HCT116 (cell line): ENCODE data around the gene FNDC3B. TPM values are rescaled to one million over a fixed set of nuclear protein-coding genes. Genes with fewer than 3 reads are reported as not detected.

Experiments used
- ATAC-seq: fragments of 200-7000 bp; cut with Tn5 transposase; 2 replicates; pipeline ENCODE4 v1.9.1; 2020; ENCODE audit warnings: mild to moderate bottlenecking, moderate library complexity
- BruUV-seq: library from RNA; stranded (reverse); fragments of 400-500 nt; replicated peaks from 2 replicates; lab custom pipeline; 2021; lab: Mats Ljungman, UMichigan
- CTCF ChIA-PET: fragments of 300-600 bp; sonication (Branson Sonifier 250); formaldehyde crosslinking; loops from one replicate; lab custom pipeline; 2021; ENCODE audit warnings: antibody characterized with exemption; lab: Charles Lee
- POLR2A ChIA-PET: fragments of 300-600, 350-600 bp; sonication (Branson Sonifier 250); formaldehyde crosslinking; loops from one replicate; lab custom pipeline; 2021; ENCODE audit warnings: antibody characterized with exemption; lab: Charles Lee
- RAD21 ChIA-PET, 2 experiments: fragments of 300-600 bp; sonication (Branson Sonifier 250); formaldehyde crosslinking; loops; one replicate each; lab custom pipeline; 2023; ENCODE audit warnings: low total read pairs in 2 of 2; ENCODE audit not compliant: uncharacterized antibody in 2 of 2, unreplicated experiment in 2 of 2, low non-redundant PET in 1 of 2; lab: Charles Lee
- DNase-seq: peaks from one replicate; pipeline ENCODE4 v3.0.0-alpha.2; 2010; ENCODE audit warnings: low read depth, low spot score
- H2AFZ ChIP-seq: fragments of 200-600 bp; shearing (Covaris generic), sonication (generic); 2 replicates; pipeline ENCODE4 v1.6.1; 2017; ENCODE audit warnings: low read depth, mixed run types, mixed read lengths, antibody characterized with exemption, low read length; ENCODE audit not compliant: poor library complexity, severe bottlenecking
- H3K27ac ChIP-seq: 2 replicates; pipeline ENCODE4 v1.5.1; 2012; ENCODE audit warnings: low read depth, low read length
- H3K27me3 ChIP-seq: fragments of 200-600 bp; sonication (generic); 2 replicates; pipeline ENCODE4 v1.6.1; 2016; ENCODE audit warnings: mixed run types, low read length, mixed read lengths; ENCODE audit not compliant: insufficient read depth
- H3K36me3 ChIP-seq, 2 experiments: fragments of 200-500 bp in 1 of 2; fragments of 200-600 bp in 1 of 2; sonication (Bioruptor generic) in 1 of 2; sonication (generic) in 1 of 2; 2 replicates each; pipeline versions ENCODE4 v1.5.1 to v1.6.1; 2014 to 2016; ENCODE audit warnings: low read length in 2 of 2, inconsistent platforms in 1 of 2, mixed read lengths in 1 of 2, mixed run types in 1 of 2; ENCODE audit not compliant: insufficient read depth in 2 of 2, control insufficient read depth in 1 of 2
- H3K4me1 ChIP-seq, 2 experiments: fragments of 200-600 bp in 1 of 2; sonication (generic) in 1 of 2; 2 replicates each; pipeline versions ENCODE4 v1.5.1 to v1.6.1; 2012 to 2017; ENCODE audit warnings: low read length in 2 of 2, inconsistent platforms in 1 of 2, mild to moderate bottlenecking in 1 of 2, mixed read lengths in 1 of 2, mixed run types in 1 of 2, moderate library complexity in 1 of 2; ENCODE audit not compliant: insufficient read depth in 2 of 2, control insufficient read depth in 1 of 2
- H3K4me2 ChIP-seq: fragments of 200-600 bp; sonication (generic); 2 replicates; pipeline ENCODE4 v1.6.1; 2017; ENCODE audit warnings: mixed run types, low read length, mixed read lengths
- H3K4me3 ChIP-seq, 2 experiments: fragments of 200-600 bp in 1 of 2; sonication (generic) in 1 of 2; replicated peaks in 1 of 2; 2 replicates each; pipeline ENCODE4 v1.5.1; 2011 to 2016; ENCODE audit warnings: low read length in 2 of 2, control low read depth in 1 of 2, low read depth in 1 of 2, mild to moderate bottlenecking in 1 of 2, mixed read lengths in 1 of 2, mixed run types in 1 of 2
- H3K79me2 ChIP-seq: fragments of 200-600 bp; sonication (generic); 2 replicates; pipeline ENCODE4 v1.6.1; 2017; ENCODE audit warnings: mild to moderate bottlenecking, mixed run types, low read length, moderate library complexity, mixed read lengths; ENCODE audit not compliant: insufficient read depth
- H3K9ac ChIP-seq: fragments of 200-600 bp; sonication (generic); 2 replicates; pipeline ENCODE4 v1.6.1; 2016; ENCODE audit warnings: low read length, mixed read lengths
- H3K9me2 ChIP-seq: fragments of 200-600 bp; sonication (generic), shearing (Covaris generic); 2 replicates; pipeline ENCODE4 v1.6.1; 2017; ENCODE audit warnings: mixed run types, mild to moderate bottlenecking, moderate library complexity; ENCODE audit not compliant: insufficient read depth
- H3K9me3 ChIP-seq, 2 experiments: fragments of 200-500 bp in 1 of 2; fragments of 200-600 bp in 1 of 2; sonication (Bioruptor generic) in 1 of 2; sonication (generic) in 1 of 2; 2 replicates each; pipeline ENCODE4 v1.6.1; 2014 to 2017; ENCODE audit warnings: low read length in 2 of 2, mixed read lengths in 2 of 2, inconsistent platforms in 1 of 2, low read depth in 1 of 2, mild to moderate bottlenecking in 1 of 2, mixed run types in 1 of 2, moderate library complexity in 1 of 2; ENCODE audit not compliant: control insufficient read depth in 1 of 2, insufficient read depth in 1 of 2
- H4K20me1 ChIP-seq: fragments of 200-600 bp; sonication (generic), shearing (Covaris generic); 2 replicates; pipeline ENCODE4 v1.6.1; 2017; ENCODE audit warnings: mixed run types, mild to moderate bottlenecking, moderate library complexity; ENCODE audit not compliant: insufficient read depth
- ATF3 ChIP-seq: IDR thresholded peaks from 2 replicates; pipeline ENCODE4 v1.6.1; 2012
- EGR1 ChIP-seq: IDR thresholded peaks from 2 replicates; pipeline ENCODE4 v1.6.1; 2012; ENCODE audit warnings: low read depth
- ELF1 ChIP-seq: IDR thresholded peaks from 2 replicates; pipeline ENCODE4 v1.6.1; 2012; ENCODE audit warnings: low read depth, borderline replicate concordance
- EZH2 ChIP-seq: fragments of 200-600 bp; sonication (generic); IDR thresholded peaks from 2 replicates; pipeline ENCODE4 v1.6.1; 2017; ENCODE audit warnings: antibody characterized with exemption, mixed run types
- EZH2phosphoT487 ChIP-seq: fragments of 200-600 bp; IDR thresholded peaks from 2 replicates; pipeline ENCODE4 v1.6.1; 2018; ENCODE audit warnings: antibody characterized with exemption, borderline replicate concordance
- FOSL1 ChIP-seq: IDR thresholded peaks from 2 replicates; pipeline ENCODE4 v1.6.1; 2012; ENCODE audit warnings: low read depth
- JUND ChIP-seq: IDR thresholded peaks from 2 replicates; pipeline ENCODE4 v1.6.1; 2012
- POLR2A ChIP-seq: IDR thresholded peaks from 2 replicates; pipeline ENCODE4 v1.7.0; 2011; ENCODE audit warnings: borderline replicate concordance; ENCODE audit not compliant: insufficient read depth, insufficient read length; ENCODE audit errors: extremely low read depth
- POLR2AphosphoS5 ChIP-seq: IDR thresholded peaks from 2 replicates; pipeline ENCODE4 v1.6.1; 2011; ENCODE audit warnings: mild to moderate bottlenecking, low read depth, low read length, moderate library complexity
- SP1 ChIP-seq: IDR thresholded peaks from 2 replicates; pipeline ENCODE4 v1.6.1; 2012; ENCODE audit warnings: low read depth
- TCF7L2 ChIP-seq: IDR thresholded peaks from 2 replicates; pipeline ENCODE4 v1.7.0; 2011; ENCODE audit warnings: borderline replicate concordance, inconsistent platforms; ENCODE audit not compliant: insufficient read depth, insufficient read length; ENCODE audit errors: extremely low read depth
- YY1 ChIP-seq: IDR thresholded peaks from 2 replicates; pipeline ENCODE4 v1.6.1; 2011; ENCODE audit warnings: low read length, low read depth, moderate library complexity, mild to moderate bottlenecking; ENCODE audit not compliant: insufficient replicate concordance; ENCODE audit errors: extremely low read depth
- ZFX ChIP-seq: fragments of 450-650 bp; IDR thresholded peaks from 2 replicates; pipeline ENCODE4 v1.6.1; 2017
- ZNF274 ChIP-seq: fragments of 200-500 bp; sonication (Bioruptor generic); IDR thresholded peaks from 2 replicates; pipeline ENCODE4 v1.6.1; 2014; ENCODE audit warnings: mild to moderate bottlenecking, low read depth, low read length, inconsistent platforms
- intact Hi-C: fragments of 100-400 bp; cut with micrococcal nuclease; formaldehyde crosslinking; loops from 2 replicates; pipeline ENCODE4 v1.10.0; 2022
- total RNA-seq: library from RNA; stranded (reverse); gene quantifications from one replicate; pipeline ENCODE4 v1.2.1, GENCODE V29; 2021; ENCODE audit not compliant: unreplicated experiment

Gene FNDC3B
- total RNA-seq, 1 experiment from 2014 or later, result 45.7 TPM

GRCh38 chr3:172084871-172085556 is 45.6 kb downstream of the FNDC3B start:
- no peak overlapping the region for H3K4me2 ChIP-seq
- ChIA-PET RAD21 (no interaction called here), CTCF (no interaction called here), POLR2A (no interaction called here)
- no peaks in the 10 kb centered on the region for H3K36me3 ChIP-seq
- no peak overlapping the region for H3K9ac ChIP-seq
- no peak overlapping the region for H3K4me3 ChIP-seq
- BruUV-seq, result no TSS peak
- H3K27ac ChIP-seq, result no peak overlapping the region
- no peaks in the 10 kb centered on the region for H3K27me3 ChIP-seq
- no peak for DNase-seq
- 0 out of 4 replicates have a peak, but pooled peaks cover 0 to 4% of the 10 kb centered on the region in 2 experiments for H3K4me1 ChIP-seq
- H3K9me2 ChIP-seq, result no peaks in the 10 kb centered on the region
- no peaks in the 10 kb centered on the region; the same call in 1 of the 2 replicates for H4K20me1 ChIP-seq
- intact Hi-C loops, result no loop called here
- H3K9me3 ChIP-seq, result no peaks in the 10 kb centered on the region
- TF ChIP-seq SP1 (no peak), EGR1 (no peak), POLR2A (no peak), TCF7L2 (no peak), ZFX (no peak), FOSL1 (no peak), EZH2phosphoT487 (no peak), ATF3 (no peak), JUND (no peak), EZH2 (no peak), POLR2AphosphoS5 (no peak), ZNF274 (no peak), ELF1 (no peak), YY1 (no peak)
- TF ChIP-seq, all 23 proteins: peak for 0
- ATAC-seq, result no peak
- H3K79me2 ChIP-seq, result peaks cover 54% of the 10 kb centered on the region
- no peak overlapping the region for H2AFZ ChIP-seq
